ENCODE measurements around the gene PIGC. TPM values are rescaled to one million over a fixed set of nuclear protein-coding genes. Genes with fewer than 3 reads are reported as not detected.

Gene PIGC
- total RNA-seq, 1 experiment from 2014 or later = 17.5 TPM

DNA sequence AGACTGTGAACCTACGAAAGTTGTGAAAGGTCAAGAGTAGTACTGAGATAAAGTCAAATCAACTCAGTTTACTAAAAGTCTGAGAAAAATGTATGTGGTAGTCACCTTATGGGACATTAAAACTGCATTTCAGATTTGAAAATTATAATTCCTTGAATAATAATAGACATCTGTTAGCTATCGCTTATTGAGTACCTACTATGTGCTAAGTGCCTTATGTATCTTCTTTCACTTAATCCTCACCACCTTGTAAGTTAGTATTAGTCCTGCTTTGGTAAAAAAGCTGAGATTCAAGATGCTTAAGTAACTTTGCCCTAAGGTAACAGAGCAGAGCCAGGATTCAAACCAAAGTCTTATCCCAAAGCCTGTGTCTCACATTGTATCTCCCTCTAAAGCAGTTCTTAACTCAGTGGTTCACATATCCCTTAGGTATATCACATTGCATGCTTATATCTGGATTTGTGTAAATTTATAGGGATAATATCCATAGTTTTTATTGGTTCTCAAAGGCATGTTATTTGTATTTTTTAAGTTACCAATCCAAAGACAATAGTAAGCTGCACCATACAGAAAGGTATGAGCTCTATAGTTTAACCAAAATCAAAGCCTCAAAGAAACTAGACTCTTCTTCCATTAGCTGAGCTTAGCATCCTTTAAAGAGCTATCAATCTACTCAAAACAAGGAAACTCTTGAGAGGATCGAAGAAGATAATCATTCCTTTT, 865 bp downstream of the PIGC start:
- Mint-ChIP-seq H3K36me3 (ENCODE audit: insufficient read depth in 1 of 3, low read depth in 3 of 3) (peaks cover 9 to 16% (median 14%) of the 10 kb centered on the region in 3 experiments; a peak in 5 of 7 replicates), H3K4me1 (peaks cover 12 to 14% of the 10 kb centered on the region in 2 experiments; a peak in 3 of 4 replicates), H3K9me3 (no peaks in the 10 kb centered on the region), H3K27ac (peak overlapping the region in 2 of 3 experiments; percentile 76 to 80; a peak in 3 of 7 replicates), H3K4me3 (peak overlapping the region; percentile 82 to 91), H3K27me3 (ENCODE audit: low read depth) (no peaks in the 10 kb centered on the region)
- no peak overlapping the region for H4K91ac ChIP-seq (ENCODE audit: insufficient read length, low read depth, low read length)
- no peak overlapping the region for H4K5ac ChIP-seq (ENCODE audit: insufficient read length, low read depth, low read length)
- no peak overlapping the region for H3K18ac ChIP-seq (ENCODE audit: insufficient read length, low read depth, low read length)
- no peaks in the 10 kb centered on the region; the same call in 1 of the 2 replicates for H3K4me1 ChIP-seq (ENCODE audit: insufficient read depth, low read length)
- H3K14ac ChIP-seq (ENCODE audit: insufficient read depth, low read length) = no peak overlapping the region
- H2BK5ac ChIP-seq (ENCODE audit: insufficient read length, low read length) = no peak overlapping the region
- peaks cover 7% of the 10 kb centered on the region for H3K79me1 ChIP-seq (ENCODE audit: insufficient read depth, low read depth, low read length, poor library complexity, severe bottlenecking)
- H2BK15ac ChIP-seq (ENCODE audit: low read depth, low read length) = no peak overlapping the region
- DNase-seq = no peak
- H3K4me2 ChIP-seq (ENCODE audit: insufficient read depth, insufficient read length, low read length) = peak overlapping the region; percentile 32
- no peaks in the 10 kb centered on the region for H4K20me1 ChIP-seq (ENCODE audit: control insufficient read depth, insufficient read depth, insufficient read length)
- H2BK12ac ChIP-seq (ENCODE audit: insufficient read length, low read depth, low read length) = no peak overlapping the region
- H4K8ac ChIP-seq (replicated peaks; ENCODE audit: insufficient read length, low read depth, low read length) = no peak overlapping the region
- no peak overlapping the region for H3T11ph ChIP-seq (ENCODE audit: low read length)
- no peaks in the 10 kb centered on the region for H3K9me3 ChIP-seq (ENCODE audit: control insufficient read depth, low read depth, low read length)
- H3K4ac ChIP-seq (ENCODE audit: low read depth, low read length) = no peak overlapping the region
- H3K27ac ChIP-seq (ENCODE audit: insufficient read length, low read depth, low read length) = no peak overlapping the region
- H3K23ac ChIP-seq (ENCODE audit: insufficient read length, low read depth, low read length) = no peak overlapping the region
- peaks cover 2% of the 10 kb centered on the region for H3K23me2 ChIP-seq (ENCODE audit: insufficient read length, low read depth, low read length, poor library complexity, severe bottlenecking)
- H3K9ac ChIP-seq (ENCODE audit: extremely low read depth, insufficient read length, low read length) = peak overlapping the region; percentile 66
- H3K79me2 ChIP-seq (ENCODE audit: insufficient read depth, low read length) = no peaks in the 10 kb centered on the region
- no peaks in the 10 kb centered on the region for H3K27me3 ChIP-seq (ENCODE audit: insufficient read depth, low read length)
- no peak overlapping the region for H2AFZ ChIP-seq (ENCODE audit: low read length)
- TF ChIP-seq, protein P1, sequence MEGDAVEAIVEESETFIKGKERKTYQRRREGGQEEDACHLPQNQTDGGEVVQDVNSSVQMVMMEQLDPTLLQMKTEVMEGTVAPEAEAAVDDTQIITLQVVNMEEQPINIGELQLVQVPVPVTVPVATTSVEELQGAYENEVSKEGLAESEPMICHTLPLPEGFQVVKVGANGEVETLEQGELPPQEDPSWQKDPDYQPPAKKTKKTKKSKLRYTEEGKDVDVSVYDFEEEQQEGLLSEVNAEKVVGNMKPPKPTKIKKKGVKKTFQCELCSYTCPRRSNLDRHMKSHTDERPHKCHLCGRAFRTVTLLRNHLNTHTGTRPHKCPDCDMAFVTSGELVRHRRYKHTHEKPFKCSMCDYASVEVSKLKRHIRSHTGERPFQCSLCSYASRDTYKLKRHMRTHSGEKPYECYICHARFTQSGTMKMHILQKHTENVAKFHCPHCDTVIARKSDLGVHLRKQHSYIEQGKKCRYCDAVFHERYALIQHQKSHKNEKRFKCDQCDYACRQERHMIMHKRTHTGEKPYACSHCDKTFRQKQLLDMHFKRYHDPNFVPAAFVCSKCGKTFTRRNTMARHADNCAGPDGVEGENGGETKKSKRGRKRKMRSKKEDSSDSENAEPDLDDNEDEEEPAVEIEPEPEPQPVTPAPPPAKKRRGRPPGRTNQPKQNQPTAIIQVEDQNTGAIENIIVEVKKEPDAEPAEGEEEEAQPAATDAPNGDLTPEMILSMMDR (conservative IDR thresholded peaks at IDR 0.05) = no peak
- no peak overlapping the region for H2AK5ac ChIP-seq (ENCODE audit: insufficient read length, low read length)
- no CpG with 5 or more reads among the region's 3 CpGs for WGBS (ENCODE audit: extremely low coverage, insufficient read length, low lambda C conversion rate)
- H2BK20ac ChIP-seq (ENCODE audit: low read depth, low read length, poor library complexity, severe bottlenecking) = no peak overlapping the region
- H2BK120ac ChIP-seq (ENCODE audit: low read depth, low read length, poor library complexity, severe bottlenecking) = no peak overlapping the region
- H3K56ac ChIP-seq (ENCODE audit: insufficient read length, low read depth, low read length) = no peak overlapping the region

Data from H9 (cell line).